ENCODE data around the gene CTXND1. TPM values are rescaled to one million over a fixed set of nuclear protein-coding genes. Genes with fewer than 3 reads are reported as not detected.

The CTXND1 gene
- total RNA-seq, 2 donors from 2014 or later = 0.04 TPM; not detected in 1

DNA sequence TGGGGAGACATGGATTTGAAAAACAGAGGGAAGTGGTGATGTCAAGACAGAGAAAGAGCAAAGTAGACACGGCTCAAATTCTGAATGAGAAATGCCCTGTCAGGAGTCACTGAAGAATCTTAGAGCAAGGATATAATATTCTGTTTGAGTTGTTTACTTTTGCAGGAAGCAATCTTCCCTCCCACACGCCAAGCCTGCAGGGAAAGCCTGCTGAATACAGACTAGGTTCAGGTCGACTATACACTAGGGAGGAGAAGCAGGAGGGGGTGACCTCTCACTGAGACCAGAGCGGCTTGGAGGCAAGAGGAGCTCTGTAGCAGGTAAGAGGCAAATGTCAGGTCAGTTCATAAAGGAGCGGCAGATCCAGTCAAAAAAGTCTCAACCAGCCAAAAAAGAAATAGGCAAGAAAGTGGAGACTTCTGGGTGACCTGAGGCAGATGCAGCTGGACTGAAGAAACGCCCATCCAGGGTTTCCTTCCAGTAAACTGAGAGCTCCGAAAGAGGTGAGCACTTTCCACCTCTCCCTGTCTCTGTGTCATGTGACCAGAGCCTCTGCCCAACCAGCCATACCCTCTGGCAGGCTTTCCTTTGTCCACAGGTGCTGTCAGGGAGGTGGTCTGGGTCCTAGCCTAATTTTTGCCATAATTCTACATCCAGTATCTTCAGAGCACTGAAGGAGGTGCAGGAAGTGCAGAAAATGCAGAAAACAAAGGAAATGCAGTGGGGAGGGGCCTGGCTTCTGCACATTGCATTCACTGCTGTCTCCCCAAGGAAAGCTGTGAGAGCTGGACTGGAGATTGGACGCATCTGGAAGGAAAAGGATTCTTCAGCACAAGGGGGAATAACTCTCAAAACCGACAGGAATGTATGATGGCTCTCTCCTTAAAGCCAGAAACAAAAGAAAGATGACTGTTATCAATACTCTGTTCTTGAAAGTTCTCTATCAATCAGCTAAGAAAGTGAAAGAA is 37.8 kb upstream of the CTXND1 start:
- WGBS, 2 experiments (ENCODE audit: insufficient coverage in 1 of 2, insufficient read length in 1 of 2) = 76 to 79% methylated on average over 9 of the region's 9 CpGs
- Mint-ChIP-seq H3K27ac (no peak overlapping the region), H3K4me1 (no peaks in the 10 kb centered on the region), H3K27me3 (ENCODE audit: insufficient read depth) (no peaks in the 10 kb centered on the region), H3K36me3 (ENCODE audit: low read depth) (no peaks in the 10 kb centered on the region), H3K4me3 (no peak overlapping the region), H3K9me3 (peaks cover 2% of the 10 kb centered on the region)
- Histone ChIP-seq H3K27ac (ENCODE audit: low read depth, low read length) (no peak overlapping the region), H3K4me1 (ENCODE audit: control insufficient read depth, insufficient read depth, low read length) (no peaks in the 10 kb centered on the region), H3K27me3 (ENCODE audit: control insufficient read depth, insufficient read depth, low read length, poor library complexity, severe bottlenecking) (no peaks in the 10 kb centered on the region), H3K9me3 (ENCODE audit: control insufficient read depth, low read length) (no peaks in the 10 kb centered on the region), H3K4me3 (ENCODE audit: low read length) (no peak overlapping the region), H3K36me3 (ENCODE audit: control insufficient read depth, insufficient read depth, low read length) (no peaks in the 10 kb centered on the region), H3K9ac (ENCODE audit: extremely low read depth, low read length, poor library complexity, severe bottlenecking) (no peak overlapping the region)
- TF ChIP-seq, protein P1, sequence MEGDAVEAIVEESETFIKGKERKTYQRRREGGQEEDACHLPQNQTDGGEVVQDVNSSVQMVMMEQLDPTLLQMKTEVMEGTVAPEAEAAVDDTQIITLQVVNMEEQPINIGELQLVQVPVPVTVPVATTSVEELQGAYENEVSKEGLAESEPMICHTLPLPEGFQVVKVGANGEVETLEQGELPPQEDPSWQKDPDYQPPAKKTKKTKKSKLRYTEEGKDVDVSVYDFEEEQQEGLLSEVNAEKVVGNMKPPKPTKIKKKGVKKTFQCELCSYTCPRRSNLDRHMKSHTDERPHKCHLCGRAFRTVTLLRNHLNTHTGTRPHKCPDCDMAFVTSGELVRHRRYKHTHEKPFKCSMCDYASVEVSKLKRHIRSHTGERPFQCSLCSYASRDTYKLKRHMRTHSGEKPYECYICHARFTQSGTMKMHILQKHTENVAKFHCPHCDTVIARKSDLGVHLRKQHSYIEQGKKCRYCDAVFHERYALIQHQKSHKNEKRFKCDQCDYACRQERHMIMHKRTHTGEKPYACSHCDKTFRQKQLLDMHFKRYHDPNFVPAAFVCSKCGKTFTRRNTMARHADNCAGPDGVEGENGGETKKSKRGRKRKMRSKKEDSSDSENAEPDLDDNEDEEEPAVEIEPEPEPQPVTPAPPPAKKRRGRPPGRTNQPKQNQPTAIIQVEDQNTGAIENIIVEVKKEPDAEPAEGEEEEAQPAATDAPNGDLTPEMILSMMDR (conservative IDR thresholded peaks at IDR 0.05) = no peak
- no peak for DNase-seq

DNA sequence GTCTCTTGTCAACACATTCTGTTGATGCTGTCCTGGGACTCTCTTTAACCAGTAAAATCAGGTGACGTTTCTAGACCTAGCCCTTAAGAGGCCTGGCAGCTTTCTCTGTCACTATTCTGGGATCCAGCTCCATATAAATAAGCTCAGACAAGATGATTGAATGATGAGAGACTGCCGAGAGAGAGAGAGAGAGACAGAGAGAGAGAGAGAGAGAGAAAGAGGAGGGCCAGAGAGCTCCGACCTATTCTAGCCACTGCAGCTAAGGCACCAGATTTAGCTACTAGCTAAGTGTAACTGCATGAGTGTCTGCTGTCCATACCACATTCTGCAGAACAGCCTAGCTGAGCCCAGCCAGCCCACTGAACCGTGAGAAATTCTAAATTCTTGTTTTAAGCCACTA is 36.1 kb upstream of the CTXND1 start:
- TF ChIP-seq, protein P1 (conservative IDR thresholded peaks at IDR 0.05) = no peak
- H3K36me3 Mint-ChIP-seq (ENCODE audit: low read depth) = no peaks in the 10 kb centered on the region
- H3K27ac ChIP-seq (ENCODE audit: low read depth, low read length) = no peak overlapping the region
- H3K9ac ChIP-seq (ENCODE audit: extremely low read depth, low read length, poor library complexity, severe bottlenecking) = no peak overlapping the region
- DNase-seq = no peak
- no peaks in the 10 kb centered on the region for H3K4me1 Mint-ChIP-seq
- 84% methylated on average over 4 of the region's 4 CpGs for WGBS, 2 experiments (ENCODE audit: insufficient coverage in 1 of 2, insufficient read length in 1 of 2)
- H3K36me3 ChIP-seq (ENCODE audit: control insufficient read depth, insufficient read depth, low read length) = no peaks in the 10 kb centered on the region
- no peak overlapping the region for H3K4me3 Mint-ChIP-seq
- no peaks in the 10 kb centered on the region for H3K27me3 Mint-ChIP-seq (ENCODE audit: insufficient read depth)
- no peaks in the 10 kb centered on the region for H3K4me1 ChIP-seq (ENCODE audit: control insufficient read depth, insufficient read depth, low read length)
- no peak overlapping the region for H3K27ac Mint-ChIP-seq
- peaks cover 2% of the 10 kb centered on the region for H3K9me3 Mint-ChIP-seq
- no peaks in the 10 kb centered on the region for H3K9me3 ChIP-seq (ENCODE audit: control insufficient read depth, low read length)
- H3K4me3 ChIP-seq (ENCODE audit: low read length) = no peak overlapping the region
- H3K27me3 ChIP-seq (ENCODE audit: control insufficient read depth, insufficient read depth, low read length, poor library complexity, severe bottlenecking) = no peaks in the 10 kb centered on the region

DNA sequence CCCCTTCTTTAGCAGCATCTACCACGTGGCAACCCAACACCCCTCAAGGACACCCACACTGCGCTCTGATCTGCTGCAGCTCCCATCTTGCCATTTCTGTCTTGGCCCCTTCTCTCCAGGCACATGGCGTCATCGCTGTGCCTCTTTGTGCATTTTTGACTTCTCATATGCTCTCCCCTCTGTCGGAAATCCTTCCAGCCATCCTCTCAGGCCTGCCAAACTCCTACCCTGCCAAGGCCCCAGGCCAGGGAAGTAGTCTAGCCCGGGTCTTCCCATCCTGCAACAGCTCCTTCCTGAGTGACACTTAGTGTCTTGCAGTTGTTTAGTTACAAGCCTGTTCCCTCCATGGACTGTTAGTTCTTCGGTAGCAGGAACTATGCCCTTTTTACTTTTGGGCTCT is 34.0 kb upstream of the CTXND1 start:
- Histone ChIP-seq H3K4me3 (ENCODE audit: low read length) (no peak overlapping the region), H3K36me3 (ENCODE audit: control insufficient read depth, insufficient read depth, low read length) (no peaks in the 10 kb centered on the region), H3K9ac (ENCODE audit: extremely low read depth, low read length, poor library complexity, severe bottlenecking) (no peak overlapping the region), H3K4me1 (ENCODE audit: control insufficient read depth, insufficient read depth, low read length) (no peaks in the 10 kb centered on the region), H3K27ac (ENCODE audit: low read depth, low read length) (no peak overlapping the region), H3K9me3 (ENCODE audit: control insufficient read depth, low read length) (no peaks in the 10 kb centered on the region), H3K27me3 (ENCODE audit: control insufficient read depth, insufficient read depth, low read length, poor library complexity, severe bottlenecking) (no peaks in the 10 kb centered on the region)
- H3K36me3 Mint-ChIP-seq (ENCODE audit: low read depth) = no peaks in the 10 kb centered on the region
- H3K9me3 Mint-ChIP-seq = peaks cover 2% of the 10 kb centered on the region
- TF ChIP-seq, protein P1 (conservative IDR thresholded peaks at IDR 0.05) = no peak
- no peaks in the 10 kb centered on the region for H3K4me1 Mint-ChIP-seq
- H3K4me3 Mint-ChIP-seq = no peak overlapping the region
- WGBS, 2 experiments (ENCODE audit: insufficient coverage in 1 of 2, insufficient read length in 1 of 2) = 89 to 93% methylated on average over 5 to 7 of the region's 7 CpGs
- no peaks in the 10 kb centered on the region for H3K27me3 Mint-ChIP-seq (ENCODE audit: insufficient read depth)
- no peak overlapping the region for H3K27ac Mint-ChIP-seq
- no peak for DNase-seq

Data from endodermal cell (in vitro differentiated cells).